Stimulated activated CD4-positive, alpha-beta T cell treated with anti-CD3 and anti-CD28 coated beads, Interleukin-2, amount 100 ng/mL, for 4 hours (primary cell): ENCODE measurements around the gene NEK6.

Experiments
- DNase-seq: peaks from one replicate; pipeline ENCODE4 v3.0.0-alpha.2; 2020; ENCODE audit warnings: low read depth

The NEK6 gene

GRCh38 chr9:124296796-124297550 lies 39.2 kb downstream of the NEK6 start:
- DNase-seq = no peak

DNA sequence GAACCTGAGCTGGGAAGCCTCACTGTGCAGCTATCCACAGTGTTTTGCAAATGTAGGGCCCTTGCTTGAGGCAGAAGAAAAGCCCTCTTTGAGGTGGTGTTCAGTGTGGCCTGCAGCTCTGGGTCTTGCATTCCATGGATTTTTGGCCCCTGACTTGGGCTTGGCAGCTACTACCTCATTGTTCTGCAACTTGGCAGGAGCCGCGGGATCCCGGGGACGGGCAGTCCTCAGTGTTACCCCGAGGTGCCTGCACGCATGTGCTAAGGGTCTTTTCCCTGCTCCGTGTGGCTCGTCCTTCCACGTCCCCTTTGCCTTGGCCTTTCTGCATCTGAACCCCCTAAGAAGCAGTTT lies 39.8 kb downstream of the NEK6 start:
- no peak for DNase-seq

GRCh38 chr9:124297915-124298645 lies 40.3 kb downstream of the NEK6 start:
- no peak for DNase-seq

GRCh38 chr9:124298646-124299235 lies 41.0 kb downstream of the NEK6 start:
- DNase-seq = no peak

GRCh38 chr9:124299515-124300090 lies 41.9 kb downstream of the NEK6 start:
- DNase-seq = no peak

DNA sequence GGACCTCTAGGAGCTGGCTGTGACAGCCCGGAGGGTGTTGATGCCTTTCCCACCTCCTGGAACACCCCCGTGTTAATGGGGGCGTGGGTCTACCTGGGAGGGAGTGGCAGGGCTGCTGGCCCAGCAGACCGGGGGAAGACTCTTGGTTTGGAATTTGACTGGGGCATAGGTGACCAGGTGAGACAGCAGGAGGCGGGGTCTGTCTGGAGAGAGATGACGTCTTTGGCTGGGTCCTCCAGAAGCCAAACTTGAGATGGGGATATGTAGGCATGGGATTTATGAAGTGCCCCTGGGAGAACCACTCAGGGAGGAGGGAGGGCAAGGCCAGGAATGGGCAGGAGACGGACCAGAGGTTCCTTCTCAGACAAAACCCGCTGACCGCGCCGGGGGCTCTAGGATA lies 42.6 kb downstream of the NEK6 start:
- DNase-seq = no peak

DNA sequence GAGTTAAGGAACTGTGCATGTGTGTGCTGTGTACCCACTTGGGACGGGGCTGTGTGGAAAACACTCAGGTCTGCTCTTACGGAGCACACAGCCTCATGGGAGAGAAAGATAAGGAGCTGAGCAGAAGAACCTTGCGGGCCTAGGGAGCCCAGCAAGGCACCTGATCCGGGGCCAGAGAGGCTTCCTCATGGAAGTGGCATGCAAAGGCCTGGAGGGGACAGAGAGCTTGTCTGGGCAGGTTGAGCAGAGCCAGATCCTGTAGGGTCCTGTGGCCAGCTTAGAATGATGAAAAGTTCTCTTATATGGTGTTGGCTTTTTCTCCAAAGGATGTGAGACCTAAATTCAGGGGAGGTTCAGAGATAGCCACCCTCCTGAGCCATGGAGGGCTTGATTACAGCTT lies 45.2 kb downstream of the NEK6 start:
- no peak for DNase-seq

- no peak for DNase-seq
Observed at GRCh38 chr9:124303762-124304161, 46.0 kb downstream of the NEK6 start.

GRCh38 chr9:124304285-124304684 lies 46.5 kb downstream of the NEK6 start:
- no peak for DNase-seq

- no peak for DNase-seq
Observed at GRCh38 chr9:124306098-124306735, 48.5 kb downstream of the NEK6 start.

DNA sequence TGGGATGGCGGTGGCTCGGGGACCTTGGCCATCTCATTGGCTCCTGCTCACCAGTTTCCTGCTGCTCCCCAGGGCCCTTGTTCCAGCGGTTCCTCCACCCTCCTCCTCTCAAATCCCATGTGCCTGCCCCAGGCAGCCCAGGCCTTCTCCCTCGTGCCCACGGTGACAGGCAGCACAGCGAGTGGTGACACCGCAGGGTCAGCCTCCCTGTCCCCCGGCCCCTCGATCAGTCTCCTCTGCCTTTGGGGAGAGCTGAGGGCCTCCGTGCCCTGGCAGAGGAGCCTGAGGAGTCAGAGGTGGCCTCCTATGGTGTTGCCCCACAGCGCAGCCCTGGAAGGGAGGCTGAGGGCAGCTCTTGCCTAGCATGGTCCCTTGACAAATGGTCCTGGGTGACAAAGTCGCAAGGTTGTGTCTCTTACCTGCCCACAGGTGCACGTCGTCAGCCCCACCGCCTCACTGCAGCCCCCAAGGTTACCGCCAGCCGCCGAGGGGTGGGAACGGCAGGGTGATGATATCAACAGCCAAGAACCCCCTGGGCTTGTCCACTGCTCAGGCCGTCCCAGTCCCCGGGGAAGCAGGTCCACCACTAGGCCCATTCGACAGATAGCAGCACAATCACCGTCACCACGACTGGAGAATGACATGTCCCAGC lies 49.8 kb downstream of the NEK6 start:
- no peak for DNase-seq

DNA sequence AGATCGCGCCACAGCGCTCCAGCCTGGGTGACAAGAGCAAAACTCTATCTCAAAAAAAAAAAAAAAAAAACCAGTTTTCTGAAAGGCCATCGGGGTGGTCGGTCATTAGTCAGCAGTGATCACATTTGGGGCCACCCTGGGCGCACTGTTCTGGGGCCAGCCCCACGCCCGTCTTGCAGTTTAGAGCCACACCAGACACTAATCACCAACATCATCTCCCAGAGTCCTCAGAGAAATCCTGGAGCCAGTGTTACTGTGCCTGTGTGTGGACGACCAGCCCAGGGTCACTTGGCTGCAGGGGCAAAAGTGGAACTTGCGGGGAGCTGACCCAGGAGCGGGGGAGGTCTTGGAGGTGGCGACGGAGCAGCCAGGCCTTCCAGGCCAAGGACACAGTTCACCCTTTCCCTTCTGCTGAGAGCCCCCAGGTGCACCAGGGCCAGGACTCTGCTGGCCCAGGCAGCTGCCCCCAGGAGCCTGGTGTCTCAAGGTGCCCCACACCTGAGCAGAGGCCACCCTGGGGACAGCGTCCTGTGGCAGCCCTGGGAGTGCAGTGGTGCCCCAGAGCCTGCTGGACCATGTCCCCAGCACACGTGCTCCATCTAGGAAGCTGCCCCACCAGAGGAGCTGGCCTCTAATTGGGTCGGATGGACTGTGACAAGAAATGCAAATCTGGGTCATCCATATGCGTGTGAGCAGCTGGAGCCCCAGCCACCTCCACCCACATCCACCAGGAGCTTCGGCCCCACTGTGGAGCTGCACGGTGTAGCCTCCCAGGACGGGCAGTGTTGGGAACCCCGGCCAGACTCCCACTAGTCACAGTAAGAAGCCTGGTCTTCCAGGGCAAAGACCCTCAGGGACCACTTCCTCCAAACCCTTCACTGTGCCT lies 51.1 kb downstream of the NEK6 start:
- DNase-seq = no peak

DNA sequence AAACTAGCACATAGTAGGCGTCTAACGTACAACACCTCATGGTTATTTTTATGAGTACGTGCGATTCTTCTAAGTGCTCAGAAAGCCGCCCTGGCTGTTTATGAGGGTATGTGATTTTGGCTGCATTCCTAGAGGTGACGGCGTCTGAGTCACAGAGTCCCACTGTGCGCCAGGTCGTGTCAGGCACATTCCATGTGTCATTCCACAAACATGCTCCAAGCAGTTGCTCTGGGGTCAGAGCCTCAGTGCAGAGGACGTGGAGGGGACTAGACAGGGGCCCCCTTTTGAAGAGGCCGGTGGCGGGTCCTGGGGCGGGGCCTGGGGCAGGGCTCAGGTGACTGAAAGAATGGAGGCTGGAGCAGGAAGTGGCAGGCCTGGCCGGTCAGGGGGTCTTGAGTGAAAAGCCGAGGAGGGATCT lies 51.9 kb downstream of the NEK6 start:
- no peak for DNase-seq

GRCh38 chr9:124311283-124311682 lies 53.5 kb downstream of the NEK6 start:
- no peak for DNase-seq

GRCh38 chr9:124312290-124313265 lies 54.8 kb downstream of the NEK6 start:
- DNase-seq = no peak

GRCh38 chr9:124313940-124314339 lies 56.2 kb downstream of the NEK6 start:
- no peak for DNase-seq

- no peak for DNase-seq
Observed at GRCh38 chr9:124315882-124316281, 58.1 kb downstream of the NEK6 start.

DNA sequence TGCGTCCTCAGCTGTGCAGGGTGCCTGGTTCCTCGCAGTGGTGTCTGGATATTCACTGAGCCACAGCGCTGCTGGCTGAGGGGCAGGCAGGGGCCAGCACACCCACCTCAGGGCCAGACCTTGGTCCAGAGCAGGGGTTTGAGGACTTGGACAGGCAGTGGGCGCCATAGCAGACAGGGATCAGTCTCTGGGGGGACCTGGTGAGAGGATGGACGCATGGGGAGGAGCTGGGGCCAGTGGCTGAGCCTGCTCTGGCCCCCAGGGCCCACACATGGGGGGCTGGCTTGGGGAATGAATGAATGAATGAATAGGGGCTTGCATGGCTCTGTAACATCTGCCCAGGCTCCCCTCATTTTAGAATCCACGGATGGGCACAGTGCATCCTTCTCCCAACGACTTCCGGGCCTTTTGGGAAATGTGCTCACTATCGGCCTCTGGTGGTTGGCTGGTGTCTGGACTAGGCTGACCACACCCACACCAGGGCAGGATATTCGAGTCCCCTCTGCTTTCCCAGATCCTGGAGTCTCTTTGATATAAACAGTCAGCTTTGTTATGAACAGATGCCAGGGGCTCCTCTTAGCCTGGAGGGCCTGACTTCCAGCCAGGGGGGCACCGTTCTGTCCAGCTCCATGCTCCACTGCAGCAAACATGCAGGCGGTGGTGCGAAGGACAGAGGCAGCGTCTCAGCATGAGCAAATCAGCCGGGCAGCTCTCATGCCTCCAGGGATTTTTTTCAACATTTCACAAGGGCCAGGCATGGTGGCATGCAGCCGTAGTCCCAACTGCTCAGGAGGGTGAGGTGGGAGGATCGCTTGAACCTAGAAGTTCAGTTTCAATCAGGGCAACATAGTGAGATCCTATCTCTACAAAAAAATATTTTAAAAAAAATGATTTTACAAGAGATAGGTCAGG lies 62.6 kb downstream of the NEK6 start:
- no peak for DNase-seq

DNA sequence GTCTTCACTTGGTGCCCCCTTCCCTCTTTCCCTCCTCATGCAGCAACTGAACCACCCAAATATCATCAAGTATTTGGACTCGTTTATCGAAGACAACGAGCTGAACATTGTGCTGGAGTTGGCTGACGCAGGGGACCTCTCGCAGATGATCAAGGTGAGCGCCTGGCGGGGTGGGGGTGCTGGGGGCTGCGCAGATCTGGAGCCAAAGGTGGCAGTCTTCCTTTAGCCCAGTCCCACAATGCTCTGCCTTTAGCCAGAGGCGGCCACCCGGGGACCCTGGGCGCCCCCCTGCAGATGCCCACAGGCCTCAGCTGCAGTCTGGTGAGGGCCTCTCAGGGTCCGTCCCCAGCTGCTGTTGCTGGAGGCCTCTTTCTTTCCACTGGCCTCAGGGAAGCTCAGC lies 63.7 kb downstream of the NEK6 start:
- no peak for DNase-seq
